ENCODE measurements around the gene ZNF221. TPM values are rescaled to one million over a fixed set of nuclear protein-coding genes. Genes with fewer than 3 reads are reported as not detected.

ZNF221 gene
- total RNA-seq, 1 donor from 2014 or later, result 5.6 TPM

DNA sequence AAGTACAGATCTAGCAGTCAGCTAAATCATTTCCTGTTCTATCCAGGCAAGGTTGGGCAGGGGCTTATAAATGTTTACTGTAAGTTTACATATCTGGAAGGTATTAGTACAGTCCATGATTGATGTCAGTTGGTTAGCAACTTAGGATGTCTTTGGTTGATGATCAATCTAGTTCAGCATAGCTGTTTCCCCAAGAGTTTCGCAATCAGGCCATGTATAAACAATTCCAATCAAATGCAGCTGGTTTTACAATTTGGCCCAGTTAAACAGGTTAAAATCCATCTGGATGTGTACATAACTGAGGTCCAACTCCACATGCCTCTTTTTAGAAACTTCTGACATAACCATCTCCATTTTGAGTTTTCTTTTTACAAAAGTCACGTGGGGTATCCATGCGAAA, 6.9 kb downstream of the ZNF221 start:
- TF ChIP-seq, protein P1, sequence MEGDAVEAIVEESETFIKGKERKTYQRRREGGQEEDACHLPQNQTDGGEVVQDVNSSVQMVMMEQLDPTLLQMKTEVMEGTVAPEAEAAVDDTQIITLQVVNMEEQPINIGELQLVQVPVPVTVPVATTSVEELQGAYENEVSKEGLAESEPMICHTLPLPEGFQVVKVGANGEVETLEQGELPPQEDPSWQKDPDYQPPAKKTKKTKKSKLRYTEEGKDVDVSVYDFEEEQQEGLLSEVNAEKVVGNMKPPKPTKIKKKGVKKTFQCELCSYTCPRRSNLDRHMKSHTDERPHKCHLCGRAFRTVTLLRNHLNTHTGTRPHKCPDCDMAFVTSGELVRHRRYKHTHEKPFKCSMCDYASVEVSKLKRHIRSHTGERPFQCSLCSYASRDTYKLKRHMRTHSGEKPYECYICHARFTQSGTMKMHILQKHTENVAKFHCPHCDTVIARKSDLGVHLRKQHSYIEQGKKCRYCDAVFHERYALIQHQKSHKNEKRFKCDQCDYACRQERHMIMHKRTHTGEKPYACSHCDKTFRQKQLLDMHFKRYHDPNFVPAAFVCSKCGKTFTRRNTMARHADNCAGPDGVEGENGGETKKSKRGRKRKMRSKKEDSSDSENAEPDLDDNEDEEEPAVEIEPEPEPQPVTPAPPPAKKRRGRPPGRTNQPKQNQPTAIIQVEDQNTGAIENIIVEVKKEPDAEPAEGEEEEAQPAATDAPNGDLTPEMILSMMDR (conservative IDR thresholded peaks at IDR 0.05; ENCODE audit: low read depth, low read length), result no peak
- H3K4me3 ChIP-seq (ENCODE audit: low read depth, low read length), result no peak overlapping the region
- DNase-seq (ENCODE audit: low read depth), result peak; percentile 18

DNA sequence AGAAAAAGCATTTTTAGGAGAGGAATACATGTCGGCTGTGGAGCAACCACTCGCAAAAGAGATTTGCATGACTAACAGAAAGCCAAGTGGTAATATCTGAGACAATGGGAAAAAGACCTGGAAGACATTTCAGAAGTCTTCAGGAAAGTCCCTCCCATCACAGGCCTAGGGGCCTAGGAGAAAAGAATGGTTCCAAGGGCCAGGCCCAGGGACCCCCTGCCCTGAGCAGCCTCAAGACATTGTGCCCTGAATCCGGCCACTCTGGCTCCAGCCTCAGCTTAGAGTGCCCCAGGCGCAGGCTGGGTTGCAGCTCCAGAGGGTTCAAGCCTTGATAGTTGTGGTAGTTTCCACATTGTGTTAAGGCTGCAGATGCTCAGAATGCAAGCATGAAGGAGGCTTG, 9.4 kb downstream of the ZNF221 start:
- no peak overlapping the region for H3K4me3 ChIP-seq (ENCODE audit: low read depth, low read length)
- DNase-seq (ENCODE audit: low read depth), result no peak
- TF ChIP-seq, protein P1 (conservative IDR thresholded peaks at IDR 0.05; ENCODE audit: low read depth, low read length), result no peak

DNA sequence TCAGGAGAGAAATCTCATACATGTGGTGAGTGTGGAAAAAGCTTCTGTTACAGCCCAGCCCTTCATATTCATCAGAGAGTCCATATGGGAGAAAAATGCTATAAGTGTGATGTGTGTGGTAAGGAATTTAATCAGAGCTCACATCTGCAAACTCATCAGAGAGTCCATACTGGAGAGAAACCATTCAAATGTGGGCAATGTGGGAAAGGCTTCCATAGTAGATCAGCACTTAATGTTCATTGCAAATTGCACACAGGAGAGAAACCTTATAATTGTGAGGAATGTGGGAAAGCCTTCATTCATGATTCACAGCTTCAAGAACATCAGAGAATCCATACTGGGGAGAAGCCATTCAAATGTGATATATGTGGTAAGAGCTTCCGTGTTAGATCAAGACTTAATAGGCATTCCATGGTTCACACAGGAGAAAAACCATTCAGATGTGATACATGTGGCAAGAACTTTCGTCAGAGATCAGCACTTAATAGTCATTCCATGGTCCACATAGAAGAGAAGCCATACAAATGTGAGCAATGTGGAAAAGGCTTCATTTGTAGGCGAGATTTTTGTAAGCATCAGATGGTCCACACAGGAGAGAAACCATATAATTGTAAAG, 15.2 kb downstream of the ZNF221 start:
- no peak for DNase-seq (ENCODE audit: low read depth)
- H3K4me3 ChIP-seq (ENCODE audit: low read depth, low read length), result no peak overlapping the region
- TF ChIP-seq, protein P1 (conservative IDR thresholded peaks at IDR 0.05; ENCODE audit: low read depth, low read length), result no peak

DNA sequence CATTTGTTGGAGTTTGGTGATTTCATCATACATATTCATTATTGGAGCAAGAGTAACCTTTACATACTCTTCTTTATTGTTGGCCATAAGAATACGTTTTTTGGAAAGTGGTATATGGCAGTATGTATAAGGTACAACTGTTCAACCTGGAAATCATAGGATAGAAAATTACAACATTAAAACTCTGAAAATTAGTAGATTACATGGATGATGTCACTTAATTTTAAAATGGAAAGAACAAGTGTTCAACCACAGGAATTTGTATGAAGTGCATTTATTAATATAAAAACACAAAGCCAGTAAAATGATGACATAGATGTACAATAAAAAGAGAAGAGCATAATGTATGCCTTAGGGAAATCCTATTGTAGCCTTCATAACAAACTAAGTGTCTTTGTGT, 25.7 kb downstream of the ZNF221 start:
- TF ChIP-seq, protein P1 (conservative IDR thresholded peaks at IDR 0.05; ENCODE audit: low read depth, low read length), result no peak
- DNase-seq (ENCODE audit: low read depth), result no peak
- H3K4me3 ChIP-seq (ENCODE audit: low read depth, low read length), result no peak overlapping the region

DNA sequence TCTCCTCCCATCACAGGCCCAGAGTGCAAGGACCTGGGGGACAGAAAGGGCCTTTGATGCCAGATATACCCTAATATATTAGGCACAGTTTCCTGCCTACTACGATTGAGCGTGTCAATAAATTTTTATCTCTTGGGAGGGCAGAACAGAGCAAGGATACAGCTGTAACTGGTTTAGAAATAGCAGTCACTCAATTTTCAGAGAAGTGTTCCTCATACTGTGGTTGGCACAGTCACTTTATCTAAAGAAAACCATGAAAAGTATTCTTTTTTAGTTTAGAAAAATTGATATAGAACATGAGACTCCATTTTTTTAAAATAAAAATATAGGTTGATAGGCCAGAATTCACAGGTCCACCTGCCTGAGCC, 32.5 kb downstream of the ZNF221 start:
- no peak for DNase-seq (ENCODE audit: low read depth)
- TF ChIP-seq, protein P1 (conservative IDR thresholded peaks at IDR 0.05; ENCODE audit: low read depth, low read length), result no peak
- H3K4me3 ChIP-seq (ENCODE audit: low read depth, low read length), result peak overlapping the region; percentile 86

DNA sequence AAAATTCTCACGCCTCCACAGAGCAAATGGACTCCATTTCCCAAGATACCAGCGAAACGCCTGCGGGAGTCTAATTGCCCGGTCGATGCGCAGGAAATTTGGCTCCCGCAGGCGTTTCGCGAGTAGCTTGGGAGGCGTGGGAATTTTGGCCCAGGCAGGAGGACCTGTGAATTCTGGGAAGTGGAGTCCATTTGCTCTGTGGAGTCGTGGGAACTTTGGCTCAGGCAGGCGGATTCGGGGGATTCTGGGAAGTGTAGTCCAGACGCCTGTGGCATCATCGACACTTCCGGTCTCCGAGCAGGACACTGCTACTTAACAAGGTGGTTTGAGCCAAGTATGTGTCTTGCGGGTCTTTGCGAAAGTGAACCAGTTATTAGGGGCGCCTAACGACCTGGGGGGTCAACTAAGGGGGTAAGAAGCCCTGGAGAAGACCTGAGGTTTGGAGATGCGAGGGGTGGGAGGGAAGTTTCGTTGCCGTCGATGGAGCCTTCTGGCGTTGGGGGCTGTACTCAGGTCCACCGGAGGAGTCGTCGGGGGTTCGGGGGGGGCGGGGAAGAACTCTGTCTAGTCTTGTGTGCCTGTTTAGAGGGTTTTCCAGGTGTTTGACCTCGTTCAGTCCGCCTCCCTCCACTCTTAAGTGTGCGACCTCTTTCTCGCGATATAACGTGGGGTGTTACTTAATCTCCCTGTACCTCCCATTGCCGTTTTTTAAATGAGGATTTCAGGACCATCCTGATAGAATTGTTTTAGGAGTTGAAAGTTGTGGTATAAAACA, 33.1 kb downstream of the ZNF221 start, which contains the start of gene ZNF155:
ZNF155 (plus strand) TSS at position 277 of the 775 bp plus-strand sequence. CDS start 4,356 bp downstream, outside the sequence.
- TF ChIP-seq, protein P1 (conservative IDR thresholded peaks at IDR 0.05; ENCODE audit: low read depth, low read length), result no peak
- DNase-seq (ENCODE audit: low read depth), result peak; percentile 77
- H3K4me3 ChIP-seq (ENCODE audit: low read depth, low read length), result peak within 1 kb of the TSS; percentile 86

DNA sequence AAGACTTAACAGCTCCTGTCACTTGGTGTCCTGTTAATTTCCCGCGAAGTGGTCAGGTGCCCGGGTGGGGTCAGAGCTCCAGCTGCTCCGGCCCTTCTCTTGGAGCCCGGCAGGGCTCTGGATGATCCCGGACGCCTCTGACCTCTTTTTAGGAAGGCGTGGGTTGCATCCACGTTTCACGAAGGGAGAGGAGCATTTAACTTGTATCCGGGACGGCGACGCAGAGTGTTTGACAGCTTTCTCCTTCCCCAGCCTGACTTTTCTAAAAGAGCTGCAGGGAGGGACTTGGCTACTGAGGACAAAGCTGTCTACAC, 33.6 kb downstream of the ZNF221 start:
- peak overlapping the region; percentile 86 for H3K4me3 ChIP-seq (ENCODE audit: low read depth, low read length)
- no peak for DNase-seq (ENCODE audit: low read depth)
- TF ChIP-seq, protein P1 (conservative IDR thresholded peaks at IDR 0.05; ENCODE audit: low read depth, low read length), result no peak

All from epithelial cell of proximal tubule (primary cell).